GM10248 (cell line): Measurements from ENCODE around the gene ARHGAP25.

Experiments used
- CTCF ChIA-PET: fragments of 300-600 bp; sonication (Branson Sonifier 250); formaldehyde crosslinking; extraction: SDS; loops from one replicate; lab custom pipeline; 2021; ENCODE audit warnings: antibody characterized with exemption; lab: Yijun Ruan, JAX
- POLR2A ChIA-PET: fragments of 350-650 bp; sonication (Branson Sonifier 250); formaldehyde crosslinking; extraction: SDS; loops from one replicate; lab custom pipeline; 2020; ENCODE audit warnings: antibody characterized with exemption; lab: Yijun Ruan, JAX
- DNase-seq: peaks from one replicate; pipeline ENCODE4 v3.0.0; 2012; ENCODE audit errors: extremely low spot score
- CTCF ChIP-seq: IDR thresholded peaks from 2 replicates; pipeline ENCODE4 v1.5.1; 2012; ENCODE audit warnings: mild to moderate bottlenecking, low read depth; ENCODE audit errors: extremely low read depth, missing control alignments, control extremely low read depth

The ARHGAP25 gene

DNA sequence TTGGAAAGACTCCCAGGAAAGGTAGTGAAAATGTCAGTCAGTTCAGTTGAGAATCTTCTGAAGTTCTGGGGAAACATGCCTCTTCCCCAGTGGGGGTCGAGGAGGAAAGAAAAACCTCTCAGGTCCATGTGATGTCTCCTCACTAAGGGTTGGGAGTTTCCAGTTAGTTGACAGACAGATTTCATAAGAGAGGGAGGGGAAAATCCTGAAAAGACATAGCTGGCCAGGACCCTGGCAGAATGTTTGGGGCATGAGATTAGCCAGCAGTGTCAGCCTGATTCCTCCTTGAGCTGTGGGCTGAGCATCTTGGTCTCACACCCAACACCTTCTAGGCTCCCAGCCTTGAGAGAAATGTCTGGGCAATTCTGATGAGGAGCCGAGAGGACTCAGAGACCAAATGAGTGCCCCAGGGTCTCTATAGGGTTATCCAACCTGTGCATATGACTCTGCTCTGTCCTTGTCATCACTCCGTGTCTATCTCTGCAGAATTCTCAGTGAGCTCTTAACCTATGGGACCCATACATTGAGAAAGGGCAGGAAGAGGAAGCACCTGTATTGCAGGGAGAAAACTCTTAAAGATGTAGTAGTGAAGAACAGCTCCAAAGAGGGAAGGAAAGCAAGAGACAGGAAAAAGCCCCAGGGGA lies 122.7 kb downstream of the ARHGAP25 start:
- no peak for TF ChIP-seq CTCF
- ChIA-PET POLR2A (no interaction called here), CTCF (interaction anchor here (0.7 to 5.1 kb wide), 11 partner anchors 8 to 394 kb away, joined by 3 to 26 read pairs (median 4); no protein-coding TSS in a partner anchor)
- DNase-seq, result no peak

DNA sequence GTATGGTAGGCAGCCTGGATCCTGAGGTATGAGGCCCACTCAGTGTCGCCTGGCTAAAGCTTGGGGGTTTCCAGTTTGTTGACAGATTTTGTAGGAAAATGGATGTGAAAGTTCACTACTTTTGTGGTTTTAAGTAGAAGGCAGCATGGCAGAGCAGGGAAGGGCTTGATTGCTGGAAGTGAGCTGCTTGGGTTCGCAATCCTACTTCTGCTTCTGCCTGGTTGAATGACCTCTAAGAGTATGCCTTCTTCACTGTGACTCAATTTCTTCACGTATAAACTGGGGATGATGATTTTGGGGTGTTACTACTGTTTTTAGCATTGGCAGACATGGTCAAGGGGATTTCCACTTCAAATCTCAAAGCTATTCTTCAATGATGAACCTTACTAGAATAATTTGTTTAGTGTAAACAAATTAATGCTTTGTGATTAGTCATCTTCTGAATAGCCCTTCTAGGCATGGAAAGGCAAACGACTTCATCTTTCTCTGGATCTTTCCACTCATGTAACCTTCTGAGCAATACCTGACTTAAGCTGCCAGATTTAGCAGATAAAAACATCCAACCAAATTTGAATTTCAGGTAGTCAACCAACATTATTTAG lies 123.3 kb downstream of the ARHGAP25 start:
- TF ChIP-seq CTCF, result no peak
- ChIA-PET CTCF (interaction anchor here (0.7 to 5.1 kb wide), 13 partner anchors 9 to 394 kb away, joined by 3 to 26 read pairs (median 4); no protein-coding TSS in a partner anchor), POLR2A (no interaction called here)
- no peak for DNase-seq

DNA sequence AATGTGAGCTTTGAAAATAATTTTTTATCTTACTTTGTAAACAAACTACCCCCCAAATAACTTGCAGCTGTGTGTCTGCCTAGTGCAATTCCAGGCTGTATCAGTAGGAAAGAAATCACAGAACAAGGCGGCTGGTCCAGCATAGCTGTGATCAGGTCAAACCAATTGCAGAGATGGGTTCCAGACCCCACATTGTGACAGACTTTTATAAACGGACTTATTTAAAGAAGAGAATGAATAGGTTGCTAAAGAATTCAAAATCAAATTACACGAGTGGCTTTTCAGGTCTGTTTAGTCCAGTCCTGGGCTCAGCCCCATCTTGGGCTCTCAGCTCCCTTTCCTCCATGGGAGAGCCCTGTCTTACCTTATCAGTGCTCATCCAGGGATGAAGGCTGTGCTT lies 125.5 kb downstream of the ARHGAP25 start:
- no peak for DNase-seq
- no peak for TF ChIP-seq CTCF
- ChIA-PET CTCF (interaction anchor here (0.8 to 5.1 kb wide), 13 partner anchors 8 to 372 kb away, joined by 3 to 26 read pairs (median 4); no protein-coding TSS in a partner anchor), POLR2A (no interaction called here)

GRCh38 chr2:68861330-68861729 lies 126.7 kb downstream of the ARHGAP25 start:
- ChIA-PET CTCF (interaction anchor here (0.7 to 5.1 kb wide), 8 partner anchors 9 to 82 kb away, joined by 3 to 26 read pairs (median 4); no protein-coding TSS in a partner anchor), POLR2A (no interaction called here)
- TF ChIP-seq CTCF, result no peak
- DNase-seq, result no peak

DNA sequence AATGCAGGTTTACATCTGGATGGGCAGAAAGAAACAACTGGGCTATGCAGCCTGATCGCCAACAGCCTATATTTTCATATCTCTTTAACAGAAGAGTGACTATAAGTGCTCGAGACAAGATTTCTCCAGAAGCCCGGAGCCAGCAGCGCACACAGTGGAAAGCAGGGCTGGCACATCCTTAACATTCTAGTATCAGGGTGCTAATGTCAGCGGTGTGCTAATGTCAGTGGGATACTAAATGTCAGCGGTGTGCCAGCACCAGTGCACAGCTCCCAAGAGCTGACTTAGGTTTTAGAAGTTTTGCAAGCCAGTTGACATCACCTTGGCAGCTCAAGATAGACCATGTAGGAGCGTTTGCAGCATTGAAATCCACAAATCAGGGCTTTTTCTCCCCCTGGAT lies 128.3 kb downstream of the ARHGAP25 start:
- no peak for DNase-seq
- CTCF ChIA-PET, result interaction anchor here (1.2 kb wide), 1 partner anchor 9 kb away, joined by 4 read pairs; no protein-coding TSS in a partner anchor
- no peak for TF ChIP-seq CTCF
- POLR2A ChIA-PET, result no interaction called here

DNA sequence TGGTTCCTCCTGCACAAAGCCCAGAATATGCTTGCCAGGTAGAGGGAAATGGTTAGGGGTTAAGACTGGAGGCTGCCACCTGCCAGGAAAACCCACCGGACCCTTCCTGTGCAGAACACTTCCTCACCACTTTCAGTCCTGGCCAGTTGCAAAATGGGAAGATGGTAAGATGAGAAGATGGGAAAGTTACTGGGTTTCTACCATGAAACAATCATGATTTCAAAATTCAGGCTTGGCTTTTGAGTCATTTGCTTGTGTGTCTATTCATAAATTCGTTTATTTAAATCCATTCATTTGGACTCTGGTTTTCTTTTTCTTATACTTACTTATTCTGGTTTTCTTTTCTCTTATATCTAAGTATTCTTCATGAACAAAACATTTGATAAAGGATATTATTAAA lies 129.4 kb downstream of the ARHGAP25 start:
- ChIA-PET POLR2A (no interaction called here), CTCF (no interaction called here)
- TF ChIP-seq CTCF, result no peak
- no peak for DNase-seq
